ENCODE results near the gene ARMS2.

Gene ARMS2

GRCh38 chr10:122454071-122454470, 382 bp upstream of the ARMS2 start:
- DNase-seq, result no peak

GRCh38 chr10:122455376-122456079, 1.1 kb downstream of the ARMS2 start:
- DNase-seq, result no peak

- DNase-seq, result no peak
Observed at GRCh38 chr10:122457934-122458333, 3.5 kb downstream of the ARMS2 start.

GRCh38 chr10:122458693-122459092, 4.2 kb downstream of the ARMS2 start:
- no peak for DNase-seq

- DNase-seq, result no peak
Observed at GRCh38 chr10:122459561-122460273, 5.3 kb downstream of the ARMS2 start.

GRCh38 chr10:122460891-122461293, 6.4 kb downstream of the ARMS2 start:
- DNase-seq, result peak; percentile 12

GRCh38 chr10:122461367-122461728, 6.9 kb downstream of the ARMS2 start, which contains the start of gene HTRA1:
Gene HTRA1, plus strand, starts transcription at chr10:122461553. Its CDS starts 100 bp downstream, at chr10:122461653.
- peak; percentile 17 for DNase-seq

GRCh38 chr10:122461729-122462532, 7.5 kb downstream of the ARMS2 start:
- DNase-seq, result peak; percentile 22

GRCh38 chr10:122462533-122463465, 8.3 kb downstream of the ARMS2 start:
- peak; percentile 27 for DNase-seq

GRCh38 chr10:122463466-122464249, 9.2 kb downstream of the ARMS2 start:
- no peak for DNase-seq

- no peak for DNase-seq
Observed at GRCh38 chr10:122464250-122464510, 9.7 kb downstream of the ARMS2 start.

- no peak for DNase-seq
Observed at GRCh38 chr10:122464586-122464985, 10.1 kb downstream of the ARMS2 start.

- DNase-seq, result no peak
Observed at GRCh38 chr10:122465401-122466040, 11.1 kb downstream of the ARMS2 start.

GRCh38 chr10:122466951-122467381, 12.5 kb downstream of the ARMS2 start:
- DNase-seq, result no peak

- no peak for DNase-seq
Observed at GRCh38 chr10:122467701-122468100, 13.2 kb downstream of the ARMS2 start.

GRCh38 chr10:122468307-122468925, 14.0 kb downstream of the ARMS2 start:
- DNase-seq, result no peak

- no peak for DNase-seq
Observed at GRCh38 chr10:122468926-122469781, 14.7 kb downstream of the ARMS2 start.

- no peak for DNase-seq
Observed at GRCh38 chr10:122469848-122470247, 15.4 kb downstream of the ARMS2 start.

- DNase-seq, result no peak
Observed at GRCh38 chr10:122471531-122472177, 17.2 kb downstream of the ARMS2 start.
